Endothelial cell (in vitro differentiated cells): ENCODE results near the gene KLHL8. TPM values are rescaled to one million over a fixed set of nuclear protein-coding genes. Genes with fewer than 3 reads are reported as not detected.

Source experiments
- DNase-seq: peaks from one replicate; pipeline ENCODE4 v3.0.0; 2021; ENCODE audit warnings: low spot score
- H3K27ac Mint-ChIP-seq: one replicate; pipeline ENCODE4 v1.8.0; 2021; ENCODE audit warnings: mixed read lengths, inconsistent platforms; ENCODE audit not compliant: unreplicated experiment
- H3K27me3 Mint-ChIP-seq: one replicate; pipeline ENCODE4 v1.8.0; 2021; ENCODE audit warnings: mild to moderate bottlenecking, moderate library complexity, mixed read lengths, inconsistent platforms; ENCODE audit not compliant: unreplicated experiment
- H3K36me3 Mint-ChIP-seq: one replicate; pipeline ENCODE4 v1.8.0; 2021; ENCODE audit warnings: mild to moderate bottlenecking, low read depth, mixed read lengths, inconsistent platforms; ENCODE audit not compliant: unreplicated experiment
- H3K4me1 Mint-ChIP-seq: one replicate; pipeline ENCODE4 v1.8.0; 2021; ENCODE audit warnings: mild to moderate bottlenecking, mixed read lengths, inconsistent platforms; ENCODE audit not compliant: unreplicated experiment
- H3K4me3 Mint-ChIP-seq: one replicate; pipeline ENCODE4 v1.8.0; 2021; ENCODE audit warnings: mild to moderate bottlenecking, mixed read lengths, inconsistent platforms; ENCODE audit not compliant: unreplicated experiment
- H3K9me3 Mint-ChIP-seq: one replicate; pipeline ENCODE4 v1.8.0; 2021; ENCODE audit warnings: mixed read lengths, inconsistent platforms; ENCODE audit not compliant: unreplicated experiment
- total RNA-seq: library from RNA; stranded (reverse); fragmentation: NEBNext Ultra II Directional; extraction: Animal tissue kit (Norgen Biotek cat#: 25700); gene quantifications from one replicate; pipeline ENCODE4 v1.2.1, GENCODE V29; 2021; ENCODE audit not compliant: unreplicated experiment
- TF ChIP-seq, protein P1 (sequence below): fragments of 200-600 bp; sonication (generic); IDR thresholded peaks from one replicate; pipeline ENCODE4 v1.5.0; 2021; ENCODE audit warnings: antibody characterized with exemption; ENCODE audit not compliant: unreplicated experiment

KLHL8 gene
- total RNA-seq, 1 donor from 2014 or later: 7.2 TPM

DNA sequence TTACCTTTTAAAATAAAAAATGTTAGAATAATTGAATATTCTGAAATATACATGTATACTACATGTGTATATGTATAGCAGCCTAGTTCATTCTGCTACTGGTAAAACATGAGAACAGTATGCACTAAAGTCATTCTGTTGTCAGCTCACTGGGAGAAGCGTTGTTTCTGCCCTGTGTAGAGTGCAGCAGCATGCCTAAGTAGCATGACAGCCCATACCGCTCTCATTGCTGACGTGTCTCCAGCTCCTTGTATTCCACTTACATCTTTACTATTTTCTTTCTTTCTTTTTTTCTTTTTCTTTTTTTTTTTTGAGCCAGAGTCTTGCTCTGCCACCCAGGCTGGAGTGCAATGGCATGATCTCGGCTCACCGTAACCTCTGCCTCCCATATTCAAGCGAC lies 90.7 kb downstream of the KLHL8 start:
- no peaks in the 10 kb centered on the region for H3K9me3 Mint-ChIP-seq
- TF ChIP-seq, protein P1, sequence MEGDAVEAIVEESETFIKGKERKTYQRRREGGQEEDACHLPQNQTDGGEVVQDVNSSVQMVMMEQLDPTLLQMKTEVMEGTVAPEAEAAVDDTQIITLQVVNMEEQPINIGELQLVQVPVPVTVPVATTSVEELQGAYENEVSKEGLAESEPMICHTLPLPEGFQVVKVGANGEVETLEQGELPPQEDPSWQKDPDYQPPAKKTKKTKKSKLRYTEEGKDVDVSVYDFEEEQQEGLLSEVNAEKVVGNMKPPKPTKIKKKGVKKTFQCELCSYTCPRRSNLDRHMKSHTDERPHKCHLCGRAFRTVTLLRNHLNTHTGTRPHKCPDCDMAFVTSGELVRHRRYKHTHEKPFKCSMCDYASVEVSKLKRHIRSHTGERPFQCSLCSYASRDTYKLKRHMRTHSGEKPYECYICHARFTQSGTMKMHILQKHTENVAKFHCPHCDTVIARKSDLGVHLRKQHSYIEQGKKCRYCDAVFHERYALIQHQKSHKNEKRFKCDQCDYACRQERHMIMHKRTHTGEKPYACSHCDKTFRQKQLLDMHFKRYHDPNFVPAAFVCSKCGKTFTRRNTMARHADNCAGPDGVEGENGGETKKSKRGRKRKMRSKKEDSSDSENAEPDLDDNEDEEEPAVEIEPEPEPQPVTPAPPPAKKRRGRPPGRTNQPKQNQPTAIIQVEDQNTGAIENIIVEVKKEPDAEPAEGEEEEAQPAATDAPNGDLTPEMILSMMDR: no peak
- no peaks in the 10 kb centered on the region for H3K4me1 Mint-ChIP-seq
- H3K27me3 Mint-ChIP-seq: no peaks in the 10 kb centered on the region
- H3K36me3 Mint-ChIP-seq: peaks cover 62% of the 10 kb centered on the region
- H3K27ac Mint-ChIP-seq: no peak overlapping the region
- no peak for DNase-seq
- H3K4me3 Mint-ChIP-seq: no peak overlapping the region

- Mint-ChIP-seq H3K36me3 (peaks cover 50% of the 10 kb centered on the region), H3K4me1 (no peaks in the 10 kb centered on the region), H3K27me3 (no peaks in the 10 kb centered on the region), H3K4me3 (no peak overlapping the region), H3K9me3 (no peaks in the 10 kb centered on the region), H3K27ac (no peak overlapping the region)
- DNase-seq: no peak
- TF ChIP-seq, protein P1: no peak
Measured at GRCh38 chr4:87128006-87128705, 92.3 kb downstream of the KLHL8 start.

DNA sequence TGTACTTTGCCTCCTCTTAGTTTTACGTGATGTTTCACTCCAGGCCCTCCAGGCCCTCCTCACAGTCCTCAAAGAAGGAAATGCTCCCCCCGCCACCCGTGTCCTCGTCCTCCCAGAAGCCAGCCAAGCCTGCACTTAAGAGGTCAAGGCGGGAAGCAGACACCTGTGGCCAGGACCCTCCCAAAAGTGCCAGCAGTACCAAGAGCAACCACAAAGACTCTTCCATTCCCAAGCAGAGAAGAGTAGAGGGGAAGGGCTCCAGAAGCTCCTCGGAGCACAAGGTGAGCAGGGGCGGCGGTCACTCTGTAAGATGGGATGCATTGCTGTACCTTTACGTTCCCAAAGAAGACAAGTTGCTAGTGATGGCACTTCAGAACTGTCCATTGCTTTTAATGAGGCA lies 94.4 kb downstream of the KLHL8 start:
- H3K27me3 Mint-ChIP-seq: no peaks in the 10 kb centered on the region
- no peak overlapping the region for H3K4me3 Mint-ChIP-seq
- H3K27ac Mint-ChIP-seq: no peak overlapping the region
- no peaks in the 10 kb centered on the region for H3K9me3 Mint-ChIP-seq
- DNase-seq: no peak
- TF ChIP-seq, protein P1: no peak
- peaks cover 36% of the 10 kb centered on the region for H3K36me3 Mint-ChIP-seq
- H3K4me1 Mint-ChIP-seq: no peaks in the 10 kb centered on the region

- H3K27me3 Mint-ChIP-seq: peaks cover 2% of the 10 kb centered on the region
- TF ChIP-seq, protein P1: no peak
- peaks cover 39% of the 10 kb centered on the region for H3K36me3 Mint-ChIP-seq
- H3K4me3 Mint-ChIP-seq: no peak overlapping the region
- DNase-seq: no peak
- no peak overlapping the region for H3K27ac Mint-ChIP-seq
- peaks cover 3% of the 10 kb centered on the region for H3K4me1 Mint-ChIP-seq
- H3K9me3 Mint-ChIP-seq: no peaks in the 10 kb centered on the region
Measured at GRCh38 chr4:87122252-87122651, 98.2 kb downstream of the KLHL8 start.

- no peak overlapping the region for H3K27ac Mint-ChIP-seq
- peaks cover 2% of the 10 kb centered on the region for H3K27me3 Mint-ChIP-seq
- H3K4me3 Mint-ChIP-seq: no peak overlapping the region
- peaks cover 3% of the 10 kb centered on the region for H3K4me1 Mint-ChIP-seq
- peaks cover 40% of the 10 kb centered on the region for H3K36me3 Mint-ChIP-seq
- DNase-seq: no peak
- H3K9me3 Mint-ChIP-seq: no peaks in the 10 kb centered on the region
- TF ChIP-seq, protein P1: no peak
Measured at GRCh38 chr4:87121341-87122065, 98.9 kb downstream of the KLHL8 start.
